SK-N-SH treated with all-trans-retinoic acid at 6 μM for 48 hours (cell line): Measurements from ENCODE around the gene TINAGL1.

Experiments used
- ATAC-seq: fragments of 200-7000 bp; cut with Tn5 transposase; 3 replicates; pipeline ENCODE4 v1.9.1; 2020; ENCODE audit warnings: mild to moderate bottlenecking, moderate library complexity
- ARNTL ChIP-seq: fragments of 450-650 bp; formaldehyde crosslinking; IDR thresholded peaks from 2 replicates; pipeline ENCODE4 v1.5.0; 2020; ENCODE audit warnings: low read depth, mild to moderate bottlenecking, moderate library complexity, borderline replicate concordance
- BACH2 ChIP-seq: fragments of 250-450 bp; sonication (Bioruptor Pico); IDR thresholded peaks from 2 replicates; pipeline ENCODE4 v1.9.0; 2021; ENCODE audit warnings: mild to moderate bottlenecking, borderline replicate concordance
- CSDC2 ChIP-seq: fragments of 250-450 bp; sonication (Bioruptor Pico); IDR thresholded peaks from 2 replicates; pipeline ENCODE4 v1.5.0; 2020; ENCODE audit warnings: mild to moderate bottlenecking, moderate library complexity
- ESRRG ChIP-seq: fragments of 250-450 bp; sonication (Bioruptor Pico); IDR thresholded peaks from 2 replicates; pipeline ENCODE4 v1.6.1; 2021; ENCODE audit warnings: mild to moderate bottlenecking
- GLIS3 ChIP-seq: fragments of 250-450 bp; sonication (Bioruptor Pico); IDR thresholded peaks from 2 replicates; pipeline ENCODE4 v1.5.0; 2020; ENCODE audit warnings: mild to moderate bottlenecking, moderate library complexity
- ISL1 ChIP-seq: fragments of 250-450 bp; sonication (Bioruptor Pico); IDR thresholded peaks from 2 replicates; pipeline ENCODE4 v2.1.2; 2022; ENCODE audit warnings: mild to moderate bottlenecking, moderate library complexity
- PPARA ChIP-seq: fragments of 250-450 bp; sonication (Bioruptor Pico); IDR thresholded peaks from 2 replicates; pipeline ENCODE4 v1.5.0; 2020; ENCODE audit warnings: mild to moderate bottlenecking, borderline replicate concordance
- RARB ChIP-seq: fragments of 250-450 bp; sonication (Bioruptor Pico); IDR thresholded peaks from 2 replicates; pipeline ENCODE4 v1.8.0; 2021; ENCODE audit warnings: mild to moderate bottlenecking, moderate library complexity
- SNAI2 ChIP-seq: fragments of 250-450 bp; sonication (Bioruptor Pico); IDR thresholded peaks from 2 replicates; pipeline ENCODE4 v1.5.0; 2020; ENCODE audit warnings: mild to moderate bottlenecking, moderate library complexity
- TCF4 ChIP-seq: fragments of 250-450 bp; sonication (Bioruptor Pico); IDR thresholded peaks from 2 replicates; pipeline ENCODE4 v1.8.0; 2021; ENCODE audit warnings: mild to moderate bottlenecking, moderate library complexity, borderline replicate concordance
- TOX ChIP-seq: fragments of 250-450 bp; sonication (Bioruptor Pico); IDR thresholded peaks from 2 replicates; pipeline ENCODE4 v1.8.0; 2021; ENCODE audit warnings: mild to moderate bottlenecking, moderate library complexity, borderline replicate concordance
- ZFP3 ChIP-seq: fragments of 250-450 bp; sonication (Bioruptor Pico); IDR thresholded peaks from 2 replicates; pipeline ENCODE4 v1.5.0; 2020; ENCODE audit warnings: mild to moderate bottlenecking, moderate library complexity
- ZFP30 ChIP-seq: fragments of 450-650 bp; formaldehyde crosslinking; IDR thresholded peaks from 2 replicates; pipeline ENCODE4 v1.5.0; 2022; ENCODE audit warnings: mild to moderate bottlenecking, moderate library complexity
- ZNF70 ChIP-seq: fragments of 450-650 bp; formaldehyde crosslinking; IDR thresholded peaks from 2 replicates; pipeline ENCODE4 v1.5.0; 2020; ENCODE audit warnings: mild to moderate bottlenecking, moderate library complexity
- ZNF8 ChIP-seq: fragments of 450-650 bp; formaldehyde crosslinking; IDR thresholded peaks from 2 replicates; pipeline ENCODE4 v1.5.0; 2020; ENCODE audit warnings: mild to moderate bottlenecking, moderate library complexity
- TF ChIP-seq, protein P1 (sequence below): fragments of 250-450 bp; sonication (Bioruptor Pico); IDR thresholded peaks from 2 replicates; pipeline ENCODE4 v1.8.0; 2021; ENCODE audit warnings: low read depth, mild to moderate bottlenecking, moderate library complexity, borderline replicate concordance
- TF ChIP-seq, protein P2 (sequence below): fragments of 250-450 bp; sonication (Bioruptor Pico); IDR thresholded peaks from 2 replicates; pipeline ENCODE4 v1.8.0; 2020; ENCODE audit warnings: mild to moderate bottlenecking, moderate library complexity, borderline replicate concordance
- TF ChIP-seq, protein P3 (sequence below): fragments of 250-450 bp; sonication (Bioruptor Pico); IDR thresholded peaks from 2 replicates; pipeline ENCODE4 v1.5.1; 2021; ENCODE audit warnings: mild to moderate bottlenecking, moderate library complexity
- TF ChIP-seq, protein P4 (sequence below): fragments of 250-450 bp; sonication (Bioruptor Pico); IDR thresholded peaks from 2 replicates; pipeline ENCODE4 v1.5.1; 2020; ENCODE audit warnings: low read depth, mild to moderate bottlenecking, moderate library complexity

TINAGL1 gene

DNA sequence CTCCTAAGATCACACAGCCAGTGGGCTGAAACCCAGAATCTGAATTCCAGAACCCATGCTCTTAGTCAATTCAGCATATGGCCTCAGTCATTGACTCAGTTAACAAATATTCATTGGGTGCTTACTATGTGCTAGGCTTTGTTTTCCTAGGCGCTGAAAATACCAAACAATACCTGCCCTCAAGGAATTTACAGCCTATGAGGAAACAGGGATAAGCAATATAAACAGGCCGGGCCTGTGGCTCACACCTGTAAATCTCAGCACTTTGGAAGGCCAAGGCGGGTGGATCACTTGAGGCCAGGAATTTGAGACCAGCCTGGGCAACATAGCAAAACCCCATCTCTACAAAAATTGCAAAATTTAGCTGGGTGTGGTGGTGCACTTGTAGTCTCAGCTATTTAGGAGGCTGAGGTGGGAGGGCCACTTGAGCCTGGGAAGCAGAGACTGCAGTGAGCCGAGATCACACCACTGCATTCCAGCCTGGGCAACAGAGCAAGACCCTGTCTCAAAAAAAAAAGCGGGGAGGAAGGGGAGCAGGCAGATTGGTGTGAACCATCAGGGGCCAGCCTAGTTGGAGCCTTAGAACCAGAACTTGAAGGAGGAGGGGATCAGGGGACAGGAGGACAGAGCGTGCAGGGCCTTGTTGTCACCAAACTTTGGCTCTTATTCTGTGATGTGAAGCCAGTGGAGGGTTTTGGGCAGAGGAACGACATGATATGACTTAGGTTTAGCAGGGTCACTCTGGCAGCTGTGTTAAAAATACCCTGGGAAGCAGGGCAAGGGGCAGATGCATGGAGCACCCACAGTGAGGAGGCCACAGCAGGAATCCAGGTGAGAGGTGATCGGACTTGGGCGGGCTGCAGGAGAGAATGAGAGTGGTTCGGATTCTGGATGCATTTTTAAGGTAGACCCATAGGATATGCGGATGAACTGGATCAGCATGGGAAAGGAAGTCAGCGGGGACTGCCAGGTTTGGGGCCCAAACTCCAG, 5.8 kb downstream of the TINAGL1 start:
- no peak for ATAC-seq
- TF ChIP-seq ISL1 (CRISPR knock-in tag) (no peak), ARNTL (CRISPR knock-in tag) (no peak), PPARA (CRISPR knock-in tag) (no peak), RARB (CRISPR knock-in tag) (no peak), GLIS3 (CRISPR knock-in tag) (no peak), BACH2 (CRISPR knock-in tag) (no peak), TCF4 (CRISPR knock-in tag) (no peak), TOX (no peak), ZFP30 (CRISPR knock-in tag) (no peak), CSDC2 (CRISPR knock-in tag) (no peak), ESRRG (CRISPR knock-in tag) (no peak), ZNF70 (CRISPR knock-in tag) (no peak)
- TF ChIP-seq, protein P1, sequence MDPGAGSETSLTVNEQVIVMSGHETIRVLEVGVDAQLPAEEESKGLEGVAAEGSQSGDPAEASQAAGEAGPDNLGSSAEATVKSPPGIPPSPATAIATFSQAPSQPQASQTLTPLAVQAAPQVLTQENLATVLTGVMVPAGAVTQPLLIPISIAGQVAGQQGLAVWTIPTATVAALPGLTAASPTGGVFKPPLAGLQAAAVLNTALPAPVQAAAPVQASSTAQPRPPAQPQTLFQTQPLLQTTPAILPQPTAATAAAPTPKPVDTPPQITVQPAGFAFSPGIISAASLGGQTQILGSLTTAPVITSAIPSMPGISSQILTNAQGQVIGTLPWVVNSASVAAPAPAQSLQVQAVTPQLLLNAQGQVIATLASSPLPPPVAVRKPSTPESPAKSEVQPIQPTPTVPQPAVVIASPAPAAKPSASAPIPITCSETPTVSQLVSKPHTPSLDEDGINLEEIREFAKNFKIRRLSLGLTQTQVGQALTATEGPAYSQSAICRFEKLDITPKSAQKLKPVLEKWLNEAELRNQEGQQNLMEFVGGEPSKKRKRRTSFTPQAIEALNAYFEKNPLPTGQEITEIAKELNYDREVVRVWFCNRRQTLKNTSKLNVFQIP (CRISPR knock-in tag), result no peak
- TF ChIP-seq, protein P2, sequence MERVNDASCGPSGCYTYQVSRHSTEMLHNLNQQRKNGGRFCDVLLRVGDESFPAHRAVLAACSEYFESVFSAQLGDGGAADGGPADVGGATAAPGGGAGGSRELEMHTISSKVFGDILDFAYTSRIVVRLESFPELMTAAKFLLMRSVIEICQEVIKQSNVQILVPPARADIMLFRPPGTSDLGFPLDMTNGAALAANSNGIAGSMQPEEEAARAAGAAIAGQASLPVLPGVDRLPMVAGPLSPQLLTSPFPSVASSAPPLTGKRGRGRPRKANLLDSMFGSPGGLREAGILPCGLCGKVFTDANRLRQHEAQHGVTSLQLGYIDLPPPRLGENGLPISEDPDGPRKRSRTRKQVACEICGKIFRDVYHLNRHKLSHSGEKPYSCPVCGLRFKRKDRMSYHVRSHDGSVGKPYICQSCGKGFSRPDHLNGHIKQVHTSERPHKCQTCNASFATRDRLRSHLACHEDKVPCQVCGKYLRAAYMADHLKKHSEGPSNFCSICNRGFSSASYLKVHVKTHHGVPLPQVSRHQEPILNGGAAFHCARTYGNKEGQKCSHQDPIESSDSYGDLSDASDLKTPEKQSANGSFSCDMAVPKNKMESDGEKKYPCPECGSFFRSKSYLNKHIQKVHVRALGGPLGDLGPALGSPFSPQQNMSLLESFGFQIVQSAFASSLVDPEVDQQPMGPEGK (CRISPR knock-in tag), result no peak
- TF ChIP-seq, protein P3, sequence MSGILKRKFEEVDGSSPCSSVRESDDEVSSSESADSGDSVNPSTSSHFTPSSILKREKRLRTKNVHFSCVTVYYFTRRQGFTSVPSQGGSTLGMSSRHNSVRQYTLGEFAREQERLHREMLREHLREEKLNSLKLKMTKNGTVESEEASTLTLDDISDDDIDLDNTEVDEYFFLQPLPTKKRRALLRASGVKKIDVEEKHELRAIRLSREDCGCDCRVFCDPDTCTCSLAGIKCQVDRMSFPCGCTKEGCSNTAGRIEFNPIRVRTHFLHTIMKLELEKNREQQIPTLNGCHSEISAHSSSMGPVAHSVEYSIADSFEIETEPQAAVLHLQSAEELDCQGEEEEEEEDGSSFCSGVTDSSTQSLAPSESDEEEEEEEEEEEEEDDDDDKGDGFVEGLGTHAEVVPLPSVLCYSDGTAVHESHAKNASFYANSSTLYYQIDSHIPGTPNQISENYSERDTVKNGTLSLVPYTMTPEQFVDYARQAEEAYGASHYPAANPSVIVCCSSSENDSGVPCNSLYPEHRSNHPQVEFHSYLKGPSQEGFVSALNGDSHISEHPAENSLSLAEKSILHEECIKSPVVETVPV (CRISPR knock-in tag), result no peak

DNA sequence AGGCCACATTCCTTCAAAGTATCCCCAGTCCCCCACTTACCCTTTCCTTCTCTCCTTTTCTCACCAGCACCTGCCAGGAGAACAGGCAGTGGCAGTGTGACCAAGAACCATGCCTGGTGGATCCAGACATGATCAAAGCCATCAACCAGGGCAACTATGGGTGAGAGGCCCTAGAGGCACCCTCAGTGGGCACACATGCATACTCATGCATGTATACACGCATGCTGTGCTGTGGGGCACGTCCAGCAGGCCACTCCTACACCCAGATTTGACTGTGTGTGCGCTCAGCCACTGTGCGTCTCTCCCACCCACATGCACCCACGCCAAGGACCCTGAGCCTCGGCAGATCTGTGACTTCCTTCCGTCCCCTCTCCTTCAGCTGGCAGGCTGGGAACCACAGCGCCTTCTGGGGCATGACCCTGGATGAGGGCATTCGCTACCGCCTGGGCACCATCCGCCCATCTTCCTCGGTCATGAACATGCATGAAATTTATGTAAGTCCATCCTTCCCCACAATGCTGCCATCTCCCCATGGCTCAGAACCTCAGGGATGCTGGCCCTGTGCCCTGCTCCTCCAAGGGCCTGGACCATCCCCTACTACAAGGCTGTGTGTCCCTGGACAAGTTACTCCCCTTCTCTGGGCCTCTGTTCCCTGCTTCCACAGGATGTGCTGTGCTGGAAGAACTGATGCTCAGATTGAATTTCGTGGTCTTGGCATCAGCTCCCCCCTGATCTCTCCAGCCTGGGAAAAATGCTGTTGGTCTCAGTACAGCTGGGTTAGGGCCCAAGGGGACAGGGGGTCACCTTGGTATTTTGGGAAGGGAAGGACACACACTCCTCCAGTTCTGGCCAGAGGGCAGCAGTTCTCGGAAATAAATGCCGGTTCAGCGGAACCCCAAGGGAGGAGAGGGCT, 7.0 kb downstream of the TINAGL1 start:
- TF ChIP-seq BACH2 (CRISPR knock-in tag), result no peak
- TF ChIP-seq SNAI2 (CRISPR knock-in tag), result no peak
- no peak for TF ChIP-seq GLIS3 (CRISPR knock-in tag)
- TF ChIP-seq, protein P1 (CRISPR knock-in tag), result no peak
- no peak for TF ChIP-seq ZNF70 (CRISPR knock-in tag)
- TF ChIP-seq CSDC2 (CRISPR knock-in tag), result no peak
- TF ChIP-seq PPARA (CRISPR knock-in tag), result no peak
- no peak for TF ChIP-seq ARNTL (CRISPR knock-in tag)
- TF ChIP-seq, protein P2 (CRISPR knock-in tag), result no peak
- TF ChIP-seq ISL1 (CRISPR knock-in tag), result no peak
- TF ChIP-seq, protein P4, sequence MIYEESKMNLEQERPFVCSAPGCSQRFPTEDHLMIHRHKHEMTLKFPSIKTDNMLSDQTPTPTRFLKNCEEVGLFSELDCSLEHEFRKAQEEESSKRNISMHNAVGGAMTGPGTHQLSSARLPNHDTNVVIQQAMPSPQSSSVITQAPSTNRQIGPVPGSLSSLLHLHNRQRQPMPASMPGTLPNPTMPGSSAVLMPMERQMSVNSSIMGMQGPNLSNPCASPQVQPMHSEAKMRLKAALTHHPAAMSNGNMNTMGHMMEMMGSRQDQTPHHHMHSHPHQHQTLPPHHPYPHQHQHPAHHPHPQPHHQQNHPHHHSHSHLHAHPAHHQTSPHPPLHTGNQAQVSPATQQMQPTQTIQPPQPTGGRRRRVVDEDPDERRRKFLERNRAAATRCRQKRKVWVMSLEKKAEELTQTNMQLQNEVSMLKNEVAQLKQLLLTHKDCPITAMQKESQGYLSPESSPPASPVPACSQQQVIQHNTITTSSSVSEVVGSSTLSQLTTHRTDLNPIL (CRISPR knock-in tag), result no peak
- TF ChIP-seq ZFP30 (CRISPR knock-in tag), result no peak
- TF ChIP-seq RARB (CRISPR knock-in tag), result no peak
- no peak for TF ChIP-seq ZNF8
- TF ChIP-seq ZFP3 (CRISPR knock-in tag), result no peak
- TF ChIP-seq TCF4 (CRISPR knock-in tag), result no peak
- TF ChIP-seq, all 23 proteins: peak for 0
- no peak for ATAC-seq
